ENCODE measurements around the gene MIF4GD. TPM values are rescaled to one million over a fixed set of nuclear protein-coding genes. Genes with fewer than 3 reads are reported as not detected.

MIF4GD gene
- total and polyA plus RNA-seq, 2 donors (not counting 1 experiment from before 2014, with no cell fraction given) = 41.5 to 87.4 TPM

DNA sequence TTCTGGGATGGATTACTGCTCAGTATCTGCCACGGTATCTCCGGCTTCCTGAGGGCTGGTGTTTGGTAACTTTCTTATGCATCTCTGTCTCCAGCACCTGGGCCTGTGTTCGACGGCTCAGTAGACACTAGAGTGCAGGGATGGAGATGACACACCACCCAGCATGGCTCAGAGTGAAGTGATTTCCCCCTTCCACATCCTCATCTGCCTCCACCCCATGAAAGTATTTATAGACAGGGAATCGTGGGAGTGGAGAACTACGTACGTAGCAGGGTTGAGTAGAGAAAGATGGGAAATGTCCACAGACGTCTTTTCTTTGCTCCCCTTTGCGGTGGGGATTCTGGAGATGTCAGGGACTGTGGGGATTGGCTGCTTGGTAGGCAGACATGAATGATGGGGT is 30.0 kb upstream of the MIF4GD start:
- Mint-ChIP-seq H3K9me3 (ENCODE audit: insufficient read depth) (no peaks in the 10 kb centered on the region), H3K27me3 (no peaks in the 10 kb centered on the region), H3K4me1 (peaks cover 25% of the 10 kb centered on the region), H3K4me3 (no peak overlapping the region), H3K27ac (peak overlapping the region; percentile 89)
- DNase-seq (no peak), ATAC-seq (ENCODE audit: low read depth) (no peak)
- H3K9me3 ChIP-seq (ENCODE audit: control extremely low read depth in 1 of 3, control insufficient read depth in 2 of 3, insufficient read depth in 1 of 3, low read length in 2 of 3) = peaks cover 0 to 2% (median 0%) of the 10 kb centered on the region in 3 donors
- no peak overlapping the region for H3K27ac ChIP-seq (ENCODE audit: low read length in 2 of 2)
- peaks cover 36% of the 10 kb centered on the region for H3K79me2 ChIP-seq (ENCODE audit: control insufficient read depth, insufficient read depth, low read length)
- no peaks in the 10 kb centered on the region for H3K27me3 ChIP-seq (replicated peaks in 1 of 4; ENCODE audit: control extremely low read depth in 1 of 4, control insufficient read depth in 3 of 4, insufficient read depth in 4 of 4, low read length in 3 of 4)
- intact Hi-C loops (cut with micrococcal nuclease) = no loop called here
- ChIA-PET CTCF (interaction anchor here (1.0 to 1.2 kb wide), 3 partner anchors 9 to 98 kb away, joined by 3 to 5 read pairs (median 4); no protein-coding TSS in a partner anchor), POLR2A (interaction anchor here (0.6 to 0.7 kb wide), 2 partner anchors 44 to 971 kb away, joined by 4 to 6 read pairs; no protein-coding TSS in a partner anchor)
- no peak overlapping the region for H3K9ac ChIP-seq (ENCODE audit: low read length)
- H2AFZ ChIP-seq (ENCODE audit: insufficient read depth, low read depth, low read length, poor library complexity, severe bottlenecking) = no peak overlapping the region
- no peaks in the 10 kb centered on the region for H4K20me1 ChIP-seq (ENCODE audit: control insufficient read depth, insufficient read depth, low read length, poor library complexity, severe bottlenecking)
- H3K4me3 ChIP-seq (ENCODE audit: control extremely low read depth in 1 of 5, extremely low read depth in 1 of 5, insufficient read depth in 1 of 5, low read depth in 2 of 5, low read length in 4 of 5) = no peak overlapping the region
- no peak overlapping the region for H3K4me2 ChIP-seq (replicated peaks; ENCODE audit: low read depth, low read length, poor library complexity, severe bottlenecking)
- no peaks in the 10 kb centered on the region for H3K36me3 ChIP-seq (replicated peaks in 1 of 2; ENCODE audit: control extremely low read depth in 1 of 2, control insufficient read depth in 1 of 2, extremely low read depth in 1 of 2, insufficient read depth in 2 of 2, low read length in 1 of 2)
- peaks cover 22 to 28% of the 10 kb centered on the region in 2 donors for H3K4me1 ChIP-seq (ENCODE audit: control insufficient read depth in 2 of 2, insufficient read depth in 2 of 2, low read length in 2 of 2)
- 84% methylated on average over 9 of the region's 9 CpGs for WGBS (ENCODE audit: insufficient coverage)
- TF ChIP-seq EZH2 (IDR thresholded peaks at IDR 0.05; ENCODE audit: borderline replicate concordance, insufficient read depth, low read depth, low read length, poor library complexity, severe bottlenecking) = no peak
- no peak for TF ChIP-seq CTCF (IDR thresholded peaks at IDR 0.05)

DNA sequence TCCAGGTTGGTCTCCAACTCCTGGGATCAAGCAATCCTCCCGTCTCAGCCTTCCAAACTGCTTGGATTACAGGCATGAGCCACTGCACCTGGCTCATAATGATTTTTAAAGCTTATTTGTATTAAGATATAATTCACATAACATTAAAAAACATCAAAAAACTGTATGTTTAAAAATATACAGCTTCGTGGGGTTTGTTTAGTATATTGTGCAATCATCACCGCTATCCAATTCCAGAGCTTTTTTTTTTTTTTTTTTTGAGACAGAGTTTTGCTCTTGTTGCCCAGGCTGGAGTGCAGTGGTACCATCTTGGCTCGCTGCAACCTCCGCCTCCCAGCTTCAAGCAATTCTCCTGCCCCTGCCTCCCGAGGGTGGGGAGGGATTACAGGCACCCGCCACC is 29.2 kb upstream of the MIF4GD start:
- ATAC-seq (ENCODE audit: low read depth) = no peak

More for the DNA sequence above, 29.2 kb upstream of the MIF4GD start:
- no peak for DNase-seq
- Histone ChIP-seq H3K4me1 (ENCODE audit: control insufficient read depth in 2 of 2, insufficient read depth in 2 of 2, low read length in 2 of 2) (peaks cover 28 to 36% of the 10 kb centered on the region in 2 donors), H3K79me2 (ENCODE audit: control insufficient read depth, insufficient read depth, low read length) (peaks cover 30% of the 10 kb centered on the region), H3K4me2 (replicated peaks; ENCODE audit: low read depth, low read length, poor library complexity, severe bottlenecking) (no peak overlapping the region), H3K27ac (ENCODE audit: low read length in 2 of 2) (no peak overlapping the region), H3K9me3 (ENCODE audit: control extremely low read depth in 1 of 3, control insufficient read depth in 2 of 3, insufficient read depth in 1 of 3, low read length in 2 of 3) (peaks cover 0 to 2% (median 0%) of the 10 kb centered on the region in 3 donors), H3K36me3 (replicated peaks in 1 of 2; ENCODE audit: control extremely low read depth in 1 of 2, control insufficient read depth in 1 of 2, extremely low read depth in 1 of 2, insufficient read depth in 2 of 2, low read length in 1 of 2) (no peaks in the 10 kb centered on the region), H3K27me3 (replicated peaks in 1 of 4; ENCODE audit: control extremely low read depth in 1 of 4, control insufficient read depth in 3 of 4, insufficient read depth in 4 of 4, low read length in 3 of 4) (no peaks in the 10 kb centered on the region), H3K4me3 (ENCODE audit: control extremely low read depth in 1 of 5, extremely low read depth in 1 of 5, insufficient read depth in 1 of 5, low read depth in 2 of 5, low read length in 4 of 5) (no peak overlapping the region), H2AFZ (ENCODE audit: insufficient read depth, low read depth, low read length, poor library complexity, severe bottlenecking) (no peak overlapping the region), H3K9ac (ENCODE audit: low read length) (no peak overlapping the region), H4K20me1 (ENCODE audit: control insufficient read depth, insufficient read depth, low read length, poor library complexity, severe bottlenecking) (no peaks in the 10 kb centered on the region)
- Mint-ChIP-seq H3K4me3 (no peak overlapping the region), H3K27me3 (no peaks in the 10 kb centered on the region), H3K27ac (no peak overlapping the region), H3K4me1 (peaks cover 33% of the 10 kb centered on the region), H3K9me3 (ENCODE audit: insufficient read depth) (no peaks in the 10 kb centered on the region)
- POLR2A ChIA-PET = interaction anchor here (0.6 to 0.7 kb wide), 3 partner anchors 45 to 972 kb away, joined by 3 to 6 read pairs (median 4); no protein-coding TSS in a partner anchor
- TF ChIP-seq EZH2 (IDR thresholded peaks at IDR 0.05; ENCODE audit: borderline replicate concordance, insufficient read depth, low read depth, low read length, poor library complexity, severe bottlenecking) = no peak
- TF ChIP-seq CTCF (IDR thresholded peaks at IDR 0.05) = no peak
- CTCF ChIA-PET = interaction anchor here (0.9 to 1.2 kb wide), 5 partner anchors 9 to 187 kb away, joined by 3 to 7 read pairs (median 4); no protein-coding TSS in a partner anchor
- WGBS (ENCODE audit: insufficient coverage) = 100% methylated on average over 1 of the region's 7 CpGs
- intact Hi-C loops (cut with micrococcal nuclease) = no loop called here

All from B cell (primary cell).